ENCODE results near the gene NLRP4. TPM values are rescaled to one million over a fixed set of nuclear protein-coding genes. Genes with fewer than 3 reads are reported as not detected.

Gene NLRP4, protein sequence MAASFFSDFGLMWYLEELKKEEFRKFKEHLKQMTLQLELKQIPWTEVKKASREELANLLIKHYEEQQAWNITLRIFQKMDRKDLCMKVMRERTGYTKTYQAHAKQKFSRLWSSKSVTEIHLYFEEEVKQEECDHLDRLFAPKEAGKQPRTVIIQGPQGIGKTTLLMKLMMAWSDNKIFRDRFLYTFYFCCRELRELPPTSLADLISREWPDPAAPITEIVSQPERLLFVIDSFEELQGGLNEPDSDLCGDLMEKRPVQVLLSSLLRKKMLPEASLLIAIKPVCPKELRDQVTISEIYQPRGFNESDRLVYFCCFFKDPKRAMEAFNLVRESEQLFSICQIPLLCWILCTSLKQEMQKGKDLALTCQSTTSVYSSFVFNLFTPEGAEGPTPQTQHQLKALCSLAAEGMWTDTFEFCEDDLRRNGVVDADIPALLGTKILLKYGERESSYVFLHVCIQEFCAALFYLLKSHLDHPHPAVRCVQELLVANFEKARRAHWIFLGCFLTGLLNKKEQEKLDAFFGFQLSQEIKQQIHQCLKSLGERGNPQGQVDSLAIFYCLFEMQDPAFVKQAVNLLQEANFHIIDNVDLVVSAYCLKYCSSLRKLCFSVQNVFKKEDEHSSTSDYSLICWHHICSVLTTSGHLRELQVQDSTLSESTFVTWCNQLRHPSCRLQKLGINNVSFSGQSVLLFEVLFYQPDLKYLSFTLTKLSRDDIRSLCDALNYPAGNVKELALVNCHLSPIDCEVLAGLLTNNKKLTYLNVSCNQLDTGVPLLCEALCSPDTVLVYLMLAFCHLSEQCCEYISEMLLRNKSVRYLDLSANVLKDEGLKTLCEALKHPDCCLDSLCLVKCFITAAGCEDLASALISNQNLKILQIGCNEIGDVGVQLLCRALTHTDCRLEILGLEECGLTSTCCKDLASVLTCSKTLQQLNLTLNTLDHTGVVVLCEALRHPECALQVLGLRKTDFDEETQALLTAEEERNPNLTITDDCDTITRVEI
- not detected in 2 replicates for total RNA-seq (2014; rRNA removed; shearing (Covaris generic); ENCODE audit: low replicate concordance)

- in situ Hi-C loops (cut with HindIII; ENCODE audit: low pct_unique_long_range_greater_than_20kb, low sequenced_read_pairs) = no loop called here
- DNase-seq (ENCODE audit: low read depth) = peak; percentile 19
Measured at GRCh38 chr19:55836340-55836739, at the start of gene NLRP4. Gene NLRP4 (plus strand): TSS chr19:55836540. CDS start chr19:55852081, 15,541 bp downstream.

DNA sequence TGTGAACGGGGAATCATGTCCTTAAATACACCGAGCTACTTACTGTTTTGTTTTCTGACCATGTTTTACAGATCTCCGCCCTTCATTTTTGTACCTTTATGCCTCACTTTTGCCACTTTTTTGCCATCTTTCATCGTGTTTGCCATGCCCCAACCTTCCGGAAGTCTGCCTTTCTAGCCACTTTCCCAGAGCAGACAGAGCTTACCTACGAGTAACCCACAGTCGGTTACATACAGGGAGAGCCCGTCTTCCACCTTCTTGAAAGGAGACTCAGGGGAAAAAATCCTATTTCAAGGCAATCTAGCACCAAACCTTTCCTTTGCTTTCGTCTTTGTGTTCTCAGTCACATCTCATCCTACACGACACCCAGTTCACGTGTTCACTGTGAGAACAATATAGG is 41.3 kb upstream of the NLRP4 start:
- in situ Hi-C loops (cut with HindIII; ENCODE audit: low pct_unique_long_range_greater_than_20kb, low sequenced_read_pairs) = no loop called here
- DNase-seq (ENCODE audit: low read depth) = no peak

DNA sequence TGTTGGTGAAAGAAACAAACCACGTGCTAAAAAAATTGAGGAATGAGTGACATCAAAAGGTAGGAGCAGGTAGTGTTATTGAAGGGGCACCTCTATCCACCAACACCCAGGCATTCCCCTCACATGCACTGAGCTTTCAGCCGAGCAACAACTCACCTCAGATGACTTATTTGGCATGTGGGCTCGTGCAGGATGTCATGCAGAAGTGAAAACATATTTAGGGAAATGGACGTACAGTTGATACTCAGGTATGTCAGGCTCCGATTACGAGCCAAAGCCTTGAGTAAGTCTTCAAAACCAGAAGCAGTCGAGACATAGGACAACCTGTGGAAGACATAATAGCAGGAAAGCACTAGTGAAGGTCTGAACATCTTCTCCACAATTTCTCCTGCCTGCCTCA is 34.9 kb upstream of the NLRP4 start:
- in situ Hi-C loops (cut with HindIII; ENCODE audit: low pct_unique_long_range_greater_than_20kb, low sequenced_read_pairs) = no loop called here

DNA sequence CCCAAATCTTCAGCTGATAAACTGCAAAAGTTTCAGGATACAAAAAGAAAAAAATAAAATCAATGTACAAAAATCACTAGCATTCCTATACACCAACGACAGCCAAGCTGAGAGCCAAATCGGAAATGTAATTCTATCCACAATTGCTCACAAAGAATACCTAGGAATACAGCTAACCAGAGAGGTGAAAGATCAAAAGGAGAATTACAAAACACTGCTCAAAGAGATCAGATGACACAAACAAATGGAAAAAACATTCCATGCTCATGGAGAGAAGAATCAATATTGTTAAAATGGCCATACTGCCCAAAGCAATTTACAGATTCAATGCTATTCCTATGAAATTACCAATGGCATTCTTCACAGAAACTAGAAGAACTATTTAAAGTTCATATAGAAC is 34.1 kb upstream of the NLRP4 start:
- in situ Hi-C loops (cut with HindIII; ENCODE audit: low pct_unique_long_range_greater_than_20kb, low sequenced_read_pairs) = no loop called here
- no peak for DNase-seq (ENCODE audit: low read depth)

More for the DNA sequence above, 34.9 kb upstream of the NLRP4 start:
- DNase-seq (ENCODE audit: low read depth) = no peak

GRCh38 chr19:55809381-55810058 is 26.8 kb upstream of the NLRP4 start:
- in situ Hi-C loops (cut with HindIII; ENCODE audit: low pct_unique_long_range_greater_than_20kb, low sequenced_read_pairs) = no loop called here
- peak; percentile 59 for DNase-seq (ENCODE audit: low read depth)

DNA sequence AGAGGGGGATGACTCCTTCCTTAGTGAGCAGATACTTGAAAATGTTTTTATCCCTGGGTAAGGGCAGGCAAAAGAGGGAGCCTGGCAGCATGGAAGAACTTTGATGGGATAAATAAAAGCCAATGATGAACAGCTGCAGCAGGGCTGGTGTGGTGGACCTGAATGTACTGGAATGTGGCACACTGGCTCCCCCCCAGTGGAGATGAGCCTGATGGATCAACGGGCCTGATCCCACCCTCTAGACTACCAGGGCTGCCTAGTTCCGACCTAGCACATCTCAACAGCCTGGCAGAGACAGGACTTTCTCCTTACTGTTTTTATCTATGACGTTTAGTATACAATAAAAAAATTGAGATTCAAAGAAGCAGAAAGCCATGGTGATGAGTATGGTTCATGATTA is 25.0 kb upstream of the NLRP4 start:
- no peak for DNase-seq (ENCODE audit: low read depth)
- in situ Hi-C loops (cut with HindIII; ENCODE audit: low pct_unique_long_range_greater_than_20kb, low sequenced_read_pairs) = no loop called here

GRCh38 chr19:55812449-55812848 is 23.9 kb upstream of the NLRP4 start:
- DNase-seq (ENCODE audit: low read depth) = no peak
- in situ Hi-C loops (cut with HindIII; ENCODE audit: low pct_unique_long_range_greater_than_20kb, low sequenced_read_pairs) = no loop called here

DNA sequence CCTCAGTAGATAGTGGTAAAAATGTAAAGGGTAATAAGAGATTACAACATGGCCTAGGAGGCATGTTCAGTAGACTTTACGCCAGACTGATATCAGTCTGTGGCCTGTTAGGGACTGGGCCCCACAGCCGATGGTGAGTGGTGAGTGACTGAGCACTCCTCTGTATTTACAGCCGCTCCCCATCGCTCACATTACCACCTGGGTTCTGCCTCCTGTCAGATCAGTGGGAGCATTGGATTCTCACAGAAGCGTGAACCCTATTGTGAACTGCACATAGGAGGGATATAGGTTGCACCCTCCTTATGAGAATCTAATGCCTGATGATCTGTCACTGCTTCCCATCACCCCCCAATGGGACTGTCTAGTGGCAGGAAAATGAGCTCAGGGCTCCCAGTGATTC is 22.4 kb upstream of the NLRP4 start:
- DNase-seq (ENCODE audit: low read depth) = no peak
- in situ Hi-C loops (cut with HindIII; ENCODE audit: low pct_unique_long_range_greater_than_20kb, low sequenced_read_pairs) = no loop called here

DNA sequence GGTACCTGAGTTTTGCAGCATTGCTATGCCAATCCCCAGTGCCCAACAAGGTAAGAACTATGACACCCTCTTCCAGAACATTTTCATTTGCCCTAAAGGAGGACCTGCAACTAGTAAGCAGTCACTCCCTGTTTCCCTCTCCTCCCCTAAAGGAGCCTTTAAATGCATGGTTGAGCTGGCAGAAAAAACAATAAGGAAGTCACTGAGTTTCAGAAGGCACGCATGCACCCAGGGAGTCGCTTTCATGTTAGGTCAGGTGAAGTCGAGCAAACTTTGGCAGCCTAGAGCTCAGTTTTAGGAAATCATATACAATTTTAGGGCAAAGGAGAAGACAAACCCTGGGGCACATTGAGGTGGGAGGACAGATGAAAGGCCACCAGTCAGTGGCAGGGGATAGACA is 16.3 kb upstream of the NLRP4 start:
- in situ Hi-C loops (cut with HindIII; ENCODE audit: low pct_unique_long_range_greater_than_20kb, low sequenced_read_pairs) = no loop called here
- DNase-seq (ENCODE audit: low read depth) = no peak

DNA sequence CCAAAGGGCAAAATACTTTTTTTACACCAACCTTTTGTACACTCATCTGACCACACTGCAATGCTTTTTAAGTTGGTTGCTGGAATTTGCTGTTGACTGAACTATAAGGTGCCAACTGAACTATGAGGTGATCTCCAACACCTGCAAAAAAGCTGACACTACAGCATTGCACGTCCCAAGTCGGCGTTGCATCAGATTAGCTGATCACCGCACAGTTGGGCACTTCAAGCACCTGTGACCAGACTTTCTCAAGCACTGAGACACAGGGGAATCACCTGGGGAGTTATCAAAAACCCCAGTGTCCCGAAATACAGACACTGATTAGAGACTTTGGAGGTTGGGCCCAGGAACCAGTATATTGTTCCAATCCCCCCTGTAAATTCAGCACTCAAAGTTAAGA is 5.7 kb upstream of the NLRP4 start:
- in situ Hi-C loops (cut with HindIII; ENCODE audit: low pct_unique_long_range_greater_than_20kb, low sequenced_read_pairs) = no loop called here
- no peak for DNase-seq (ENCODE audit: low read depth)

DNA sequence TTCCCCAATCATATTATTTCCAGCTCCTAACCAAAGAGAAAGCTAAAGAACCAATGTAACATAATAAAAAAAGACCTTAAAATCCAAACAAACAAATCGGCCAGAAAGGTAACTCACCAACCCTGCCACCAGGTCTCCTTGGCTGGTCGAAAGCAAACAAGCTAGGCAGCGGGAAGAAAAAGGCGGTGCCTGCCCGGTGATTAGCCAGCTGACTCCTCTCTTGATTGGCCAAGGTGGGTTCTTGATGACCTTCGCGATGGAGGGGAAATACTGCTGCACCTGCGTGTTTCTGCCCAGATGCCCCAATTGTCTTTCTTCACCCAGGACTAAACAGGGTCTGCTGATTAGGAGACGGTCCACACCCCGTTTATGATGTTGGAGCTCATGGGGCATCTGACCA is 4.5 kb upstream of the NLRP4 start, which contains the start of gene NLRP11:
NLRP11 (minus strand) TSS at position 154 of the 400 bp plus-strand sequence. CDS start 13,825 bp downstream, outside the sequence.
- no peak for DNase-seq (ENCODE audit: low read depth)
- in situ Hi-C loops (cut with HindIII; ENCODE audit: low pct_unique_long_range_greater_than_20kb, low sequenced_read_pairs) = no loop called here

GRCh38 chr19:55832676-55833075 is 3.7 kb upstream of the NLRP4 start:
- in situ Hi-C loops (cut with HindIII; ENCODE audit: low pct_unique_long_range_greater_than_20kb, low sequenced_read_pairs) = no loop called here
- DNase-seq (ENCODE audit: low read depth) = no peak

DNA sequence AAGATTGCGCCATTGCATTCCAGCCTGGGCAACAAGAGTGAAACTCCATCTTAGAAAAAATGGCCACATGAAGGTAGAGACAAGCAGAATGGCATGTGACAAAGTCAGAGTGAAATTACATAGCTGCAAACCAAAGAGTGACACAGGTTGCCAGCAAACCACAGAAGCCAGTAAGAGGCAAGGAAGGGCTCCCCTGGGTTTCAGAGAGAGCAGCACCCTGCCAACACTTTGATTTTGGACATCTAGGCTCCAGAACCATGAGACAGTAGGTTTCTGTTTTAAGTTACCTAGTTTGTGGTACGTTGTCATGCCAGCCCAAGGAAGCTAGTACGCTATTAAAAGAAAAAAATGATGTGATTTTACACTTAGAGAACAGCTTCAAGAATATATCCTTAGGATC is 1.9 kb downstream of the NLRP4 start:
- in situ Hi-C loops (cut with HindIII; ENCODE audit: low pct_unique_long_range_greater_than_20kb, low sequenced_read_pairs) = no loop called here
- no peak for DNase-seq (ENCODE audit: low read depth)

DNA sequence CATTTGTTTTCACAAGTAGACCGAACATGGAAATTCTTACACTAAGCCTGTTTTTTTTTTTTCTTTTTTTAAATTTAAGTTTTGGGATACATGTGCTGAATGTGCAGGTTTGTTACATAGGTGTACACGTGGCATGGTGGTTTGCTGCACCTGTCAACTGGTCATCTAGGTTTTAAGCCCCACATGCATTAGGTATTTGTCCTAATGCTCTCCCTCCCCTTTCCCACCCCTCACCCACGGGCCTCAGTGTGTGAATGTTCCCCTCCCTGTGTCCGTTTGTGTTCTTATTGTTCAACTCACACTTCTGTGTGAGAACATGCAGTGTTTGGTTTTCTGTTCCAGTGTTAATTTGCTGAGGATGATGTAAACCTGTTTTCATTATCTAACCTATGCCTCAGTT is 2.6 kb downstream of the NLRP4 start:
- no peak for DNase-seq (ENCODE audit: low read depth)
- in situ Hi-C loops (cut with HindIII; ENCODE audit: low pct_unique_long_range_greater_than_20kb, low sequenced_read_pairs) = no loop called here

DNA sequence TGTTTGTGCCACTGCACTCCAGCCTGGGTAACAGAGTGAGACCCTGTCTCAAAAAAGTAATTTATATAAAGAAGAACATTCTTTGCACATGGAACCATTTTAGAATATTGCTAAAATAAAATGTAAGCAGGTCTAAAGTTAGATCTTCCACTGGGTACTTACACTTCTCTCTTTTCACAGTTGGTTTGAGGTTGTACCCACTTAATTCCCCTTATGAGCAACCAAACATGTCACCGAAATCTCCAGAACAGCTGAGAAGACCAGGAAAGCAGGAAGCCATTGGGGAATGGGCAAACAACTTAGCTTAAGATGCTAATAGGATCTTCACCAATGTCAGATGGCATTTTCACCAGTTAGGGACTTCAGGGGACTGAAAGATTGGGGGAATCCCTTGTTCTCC is 18.8 kb downstream of the NLRP4 start:
- in situ Hi-C loops (cut with HindIII; ENCODE audit: low pct_unique_long_range_greater_than_20kb, low sequenced_read_pairs) = no loop called here
- no peak for DNase-seq (ENCODE audit: low read depth)

DNA sequence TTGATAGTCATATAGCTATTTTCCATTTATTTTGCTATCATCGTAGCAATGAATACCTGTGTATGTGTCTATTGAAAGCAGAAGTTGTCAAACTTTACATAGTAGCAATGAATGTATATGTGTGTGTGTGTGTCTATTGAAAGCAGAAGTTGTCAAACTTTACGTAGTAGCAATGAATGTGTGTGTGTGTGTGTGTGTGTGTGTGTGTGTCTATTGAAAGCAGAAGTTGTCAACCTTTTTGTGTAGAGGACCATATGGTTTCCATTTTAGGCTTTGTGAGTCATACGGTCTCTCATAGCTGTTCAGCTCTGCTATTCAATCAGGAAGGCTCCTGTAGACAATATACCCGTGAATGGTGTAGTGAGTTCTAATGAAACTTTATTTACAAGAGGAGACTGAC is 20.8 kb downstream of the NLRP4 start:
- in situ Hi-C loops (cut with HindIII; ENCODE audit: low pct_unique_long_range_greater_than_20kb, low sequenced_read_pairs) = no loop called here
- DNase-seq (ENCODE audit: low read depth) = no peak

GRCh38 chr19:55857974-55858373 is 21.6 kb downstream of the NLRP4 start:
- in situ Hi-C loops (cut with HindIII; ENCODE audit: low pct_unique_long_range_greater_than_20kb, low sequenced_read_pairs) = no loop called here
- DNase-seq (ENCODE audit: low read depth) = no peak

- DNase-seq (ENCODE audit: low read depth) = no peak
- in situ Hi-C loops (cut with HindIII; ENCODE audit: low pct_unique_long_range_greater_than_20kb, low sequenced_read_pairs) = no loop called here
Measured at GRCh38 chr19:55858401-55858800, 22.1 kb downstream of the NLRP4 start.
